IMR-90 (cell line): ENCODE results near the gene KLF11. TPM values are rescaled to one million over a fixed set of nuclear protein-coding genes. Genes with fewer than 3 reads are reported as not detected.

ENCODE experiments used
- ATAC-seq: fragments of 200-7000 bp; cut with Tn5 transposase; 2 replicates; pipeline ENCODE4 v1.9.1; 2020; ENCODE audit warnings: low read depth, mild to moderate bottlenecking, moderate library complexity
- BruUV-seq: library from RNA; stranded (reverse); fragments of 400-500 nt; replicated peaks from 2 replicates; lab custom pipeline; 2021; lab: Mats Ljungman, UMichigan
- CTCF ChIA-PET: fragments of 300-600 bp; formaldehyde crosslinking; extraction: SDS; loops from one replicate; lab custom pipeline; 2021; ENCODE audit warnings: antibody characterized with exemption; lab: Yijun Ruan, JAX
- POLR2A ChIA-PET: fragments of 300-600 bp; sonication (Branson Sonifier 250); formaldehyde crosslinking; loops from one replicate; lab custom pipeline; 2022; ENCODE audit warnings: antibody characterized with exemption; ENCODE audit not compliant: unreplicated experiment; lab: Charles Lee
- DNase-seq: peaks from one replicate; pipeline ENCODE4 v3.0.0; 2013
- H2AFZ ChIP-seq: replicated peaks from 2 replicates; pipeline ENCODE3; 2013; ENCODE audit warnings: low read length, mild to moderate bottlenecking; ENCODE audit not compliant: poor library complexity
- H2AK5ac ChIP-seq: 2 replicates; pipeline ENCODE4 v1.6.1; 2013; ENCODE audit warnings: low read depth, low read length, inconsistent platforms
- H2AK9ac ChIP-seq: replicated peaks from 2 replicates; pipeline ENCODE3; 2013; ENCODE audit warnings: mild to moderate bottlenecking, low read depth, low read length, moderate library complexity; ENCODE audit not compliant: poor library complexity
- H2BK120ac ChIP-seq: 2 replicates; pipeline ENCODE4 v1.6.1; 2013; ENCODE audit warnings: low read depth, low read length, inconsistent platforms
- H2BK15ac ChIP-seq: 3 replicates; pipeline ENCODE4 v1.6.1; 2013; ENCODE audit warnings: low read depth, low read length, inconsistent platforms
- H2BK20ac ChIP-seq: 2 replicates; pipeline ENCODE4 v1.6.1; 2013; ENCODE audit warnings: low read depth, mild to moderate bottlenecking, inconsistent platforms, low read length, moderate library complexity
- H2BK5ac ChIP-seq: 2 replicates; pipeline ENCODE4 v1.6.1; 2013; ENCODE audit warnings: mild to moderate bottlenecking, low read depth, low read length, inconsistent platforms; ENCODE audit not compliant: poor library complexity, severe bottlenecking
- H3K14ac ChIP-seq: replicated peaks from 2 replicates; pipeline ENCODE4 v1.6.1; 2013; ENCODE audit warnings: low read depth, low read length, inconsistent platforms
- H3K18ac ChIP-seq: 2 replicates; pipeline ENCODE4 v1.6.1; 2013; ENCODE audit warnings: low read depth, low read length, control low read depth
- H3K23ac ChIP-seq: 2 replicates; pipeline ENCODE4 v1.6.1; 2013; ENCODE audit warnings: low read depth, low read length, inconsistent platforms
- H3K27ac ChIP-seq: 2 replicates; pipeline ENCODE4 v1.5.1; 2013; ENCODE audit warnings: mild to moderate bottlenecking, control low read depth, low read length; ENCODE audit not compliant: insufficient read depth
- H3K27me3 ChIP-seq: 2 replicates; pipeline ENCODE4 v1.6.1; 2013; ENCODE audit warnings: low read length; ENCODE audit not compliant: control insufficient read depth, insufficient read depth
- H3K36me3 ChIP-seq: 2 replicates; pipeline ENCODE4 v1.6.1; 2013; ENCODE audit warnings: low read length, mixed read lengths; ENCODE audit not compliant: control insufficient read depth, insufficient read depth
- H3K4ac ChIP-seq: 2 replicates; pipeline ENCODE4 v1.6.1; 2013; ENCODE audit warnings: low read depth, low read length, inconsistent platforms
- H3K4me1 ChIP-seq: 2 replicates; pipeline ENCODE4 v1.6.1; 2013; ENCODE audit warnings: low read length, mixed read lengths; ENCODE audit not compliant: control insufficient read depth, insufficient read depth
- H3K4me2 ChIP-seq: 2 replicates; pipeline ENCODE4 v1.6.1; 2013; ENCODE audit warnings: low read depth, mild to moderate bottlenecking, control low read depth, low read length, moderate library complexity
- H3K4me3 ChIP-seq: 2 replicates; pipeline ENCODE4 v1.5.1; 2013; ENCODE audit warnings: low read depth, mild to moderate bottlenecking, control low read depth, low read length, moderate library complexity; ENCODE audit not compliant: insufficient read depth
- H3K56ac ChIP-seq: 2 replicates; pipeline ENCODE4 v1.6.1; 2013; ENCODE audit warnings: low read length, inconsistent platforms; ENCODE audit not compliant: insufficient read depth; ENCODE audit errors: extremely low read depth
- H3K79me1 ChIP-seq, 2 experiments: 2 replicates each; pipeline ENCODE4 v1.6.1; 2013; ENCODE audit warnings: low read length in 2 of 2, inconsistent platforms in 1 of 2, low read depth in 1 of 2
- H3K9ac ChIP-seq: 2 replicates; pipeline ENCODE4 v1.6.1; 2013; ENCODE audit warnings: low read depth, low read length, control low read depth
- H3K9me1 ChIP-seq: 2 replicates; pipeline ENCODE4 v1.6.1; 2013; ENCODE audit warnings: low read length, inconsistent platforms; ENCODE audit not compliant: insufficient read depth
- H3K9me3 ChIP-seq: 2 replicates; pipeline ENCODE4 v1.6.1; 2013; ENCODE audit warnings: low read length; ENCODE audit not compliant: control insufficient read depth, insufficient read depth
- H4K20me1 ChIP-seq: 2 replicates; pipeline ENCODE4 v1.6.1; 2013; ENCODE audit warnings: low read length, inconsistent platforms; ENCODE audit not compliant: insufficient read depth
- H4K5ac ChIP-seq: 2 replicates; pipeline ENCODE4 v1.6.1; 2013; ENCODE audit warnings: mild to moderate bottlenecking, low read depth, low read length, control low read depth
- H4K8ac ChIP-seq, 2 experiments: 2 replicates each; pipeline ENCODE4 v1.6.1; 2013; ENCODE audit warnings: low read depth in 2 of 2, low read length in 2 of 2, control low read depth in 1 of 2, inconsistent platforms in 1 of 2
- H4K91ac ChIP-seq: 2 replicates; pipeline ENCODE4 v1.6.1; 2013; ENCODE audit warnings: low read depth, low read length, inconsistent platforms; ENCODE audit not compliant: insufficient read depth
- BHLHE40 ChIP-seq: fragments of 150-350 bp; IDR thresholded peaks from 2 replicates; pipeline ENCODE4 v1.6.1; 2016; ENCODE audit warnings: mild to moderate bottlenecking, low read depth, low read length
- CEBPB ChIP-seq: IDR thresholded peaks from 2 replicates; pipeline ENCODE4 v1.6.1; 2012; ENCODE audit warnings: low read depth, low read length, improper control_type of control experiment
- CHD1 ChIP-seq: IDR thresholded peaks from 2 replicates; pipeline ENCODE4 v1.6.1; 2012; ENCODE audit warnings: low read depth, low read length, improper control_type of control experiment
- FOS ChIP-seq: fragments of 150-350 bp; IDR thresholded peaks from 2 replicates; pipeline ENCODE4 v1.6.1; 2016; ENCODE audit warnings: low read depth, low read length
- MAFK ChIP-seq: IDR thresholded peaks from 2 replicates; pipeline ENCODE4 v1.6.1; 2012; ENCODE audit warnings: low read depth, low read length, improper control_type of control experiment
- MAZ ChIP-seq: IDR thresholded peaks from 2 replicates; pipeline ENCODE4 v1.6.1; 2012; ENCODE audit warnings: low read depth, mild to moderate bottlenecking, low read length, improper control_type of control experiment, moderate library complexity, borderline replicate concordance
- MXI1 ChIP-seq: IDR thresholded peaks from 2 replicates; pipeline ENCODE4 v1.6.1; 2012; ENCODE audit warnings: low read depth, mild to moderate bottlenecking, low read length, moderate library complexity, borderline replicate concordance
- NFE2L2 ChIP-seq: fragments of 150-350 bp; IDR thresholded peaks from 2 replicates; pipeline ENCODE4 v1.6.1; 2016; ENCODE audit warnings: low read depth, mild to moderate bottlenecking, low read length
- POLR2A ChIP-seq: IDR thresholded peaks from 2 replicates; pipeline ENCODE4 v1.6.1; 2012; ENCODE audit warnings: mild to moderate bottlenecking, low read depth, low read length
- RAD21 ChIP-seq: IDR thresholded peaks from 2 replicates; pipeline ENCODE4 v1.6.1; 2012; ENCODE audit warnings: low read length, improper control_type of control experiment
- RCOR1 ChIP-seq: IDR thresholded peaks from 2 replicates; pipeline ENCODE4 v1.6.1; 2012; ENCODE audit warnings: mild to moderate bottlenecking, low read length, improper control_type of control experiment; ENCODE audit not compliant: insufficient replicate concordance
- RFX5 ChIP-seq: IDR thresholded peaks from 2 replicates; pipeline ENCODE4 v1.8.0; 2012; ENCODE audit warnings: low read depth, mild to moderate bottlenecking, low read length, moderate library complexity
- SMC3 ChIP-seq: fragments of 150-350 bp; IDR thresholded peaks from 2 replicates; pipeline ENCODE4 v1.6.1; 2016; ENCODE audit warnings: low read depth, mild to moderate bottlenecking, antibody characterized with exemption, low read length, moderate library complexity
- WGBS, 2 experiments: methylation state at CpG; one replicate each; pipeline versions ENCODE4 v1.1.5 to v1.1.7; 2013; ENCODE audit warnings: missing lambda C conversion rate in 2 of 2; ENCODE audit not compliant: insufficient read length in 1 of 2; ENCODE audit errors: extremely low coverage in 2 of 2; 5-methylcytosine and 5-hydroxymethylcytosine counted together
- dilution Hi-C: fragments of 300-500 bp; cut with HindIII; formaldehyde crosslinking; loops from one replicate; pipeline ENCODE4 v1.14.3; 2018; ENCODE audit warnings: low sequenced_read_pairs; ENCODE audit not compliant: unreplicated experiment
- in situ Hi-C: fragments of 300-500 bp; cut with MboI; formaldehyde crosslinking; loops from 3 replicates; pipeline ENCODE4 v1.14.3; 2019; ENCODE audit warnings: low sequenced_read_pairs, inconsistent platforms, mixed read lengths
- intact Hi-C: fragments of 100-400 bp; cut with micrococcal nuclease; formaldehyde crosslinking; loops from 2 replicates; pipeline ENCODE4 v1.10.0; 2022
- polyA plus RNA-seq, 3 experiments: library from polyadenylated mRNA; depleted of rRNA; stranded (reverse); fragments of >200 nt; gene quantifications; 2 replicates each; pipeline ENCODE4 v1.2.3, GENCODE V29; 2012; ENCODE audit warnings: low replicate concordance in 1 of 3
- total RNA-seq: library from RNA; depleted of rRNA; stranded (reverse); fragments of >200 nt; gene quantifications from 2 replicates; pipeline ENCODE4 v1.2.3, GENCODE V29; 2012
- TF ChIP-seq, protein P1 (sequence below): conservative IDR thresholded peaks from 2 replicates; pipeline ENCODE4 v1.5.1; 2012; ENCODE audit warnings: mild to moderate bottlenecking, low read depth, low read length, improper control_type of control experiment
- TF ChIP-seq, protein P2 (sequence below): fragments of 150-350 bp; IDR thresholded peaks from 2 replicates; pipeline ENCODE4 v1.6.1; 2017; ENCODE audit warnings: mild to moderate bottlenecking, antibody characterized with exemption, low read length, low read depth
- TF ChIP-seq, protein P3 (sequence below): fragments of 150-350 bp; IDR thresholded peaks from 2 replicates; pipeline ENCODE4 v1.6.1; 2016; ENCODE audit warnings: low read depth, mild to moderate bottlenecking, low read length, moderate library complexity, borderline replicate concordance

KLF11 gene
- total and polyA plus RNA-seq, 2 of the 4 experiments (the other 2 are of a cell fraction) = 2.0 to 2.4 TPM

DNA sequence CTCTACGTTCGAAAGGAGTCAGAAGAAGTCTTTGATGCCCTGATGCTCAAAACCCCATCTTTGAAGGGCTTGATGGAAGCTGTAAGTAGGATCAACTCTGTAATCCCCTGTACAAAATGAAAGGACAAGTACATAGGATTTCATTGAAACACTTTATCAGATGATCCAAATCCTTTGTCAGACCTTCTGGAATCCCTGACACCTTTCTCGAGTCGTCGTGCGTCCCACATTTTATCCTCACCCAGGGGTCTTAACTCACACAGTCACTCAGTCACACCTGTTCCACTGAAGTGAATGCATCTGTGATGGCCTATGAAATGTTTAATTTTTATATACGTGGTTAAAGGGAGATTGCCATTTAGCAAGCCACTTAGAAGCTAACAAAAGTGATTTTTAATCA is 47.0 kb upstream of the KLF11 start:
- H4K5ac ChIP-seq = no peak overlapping the region
- no peak overlapping the region for H3K18ac ChIP-seq
- H3K9me1 ChIP-seq = no peaks in the 10 kb centered on the region
- H2BK5ac ChIP-seq = no peak overlapping the region
- DNase-seq (no peak), ATAC-seq (no peak)
- no peak overlapping the region for H4K91ac ChIP-seq
- no peak overlapping the region for H3K14ac ChIP-seq
- ChIA-PET POLR2A (no interaction called here), CTCF (interaction anchor here (0.6 to 1.7 kb wide), 4 partner anchors 13 to 183 kb away, joined by 3 to 8 read pairs (median 6); no protein-coding TSS in a partner anchor)
- H2BK15ac ChIP-seq = no peak overlapping the region
- H4K20me1 ChIP-seq = no peaks in the 10 kb centered on the region
- no peaks in the 10 kb centered on the region for H3K79me1 ChIP-seq
- dilution Hi-C loops (no loop called here), in situ Hi-C loops (no loop called here), intact Hi-C loops (no loop called here)
- no peaks in the 10 kb centered on the region for H3K36me3 ChIP-seq
- H3K23ac ChIP-seq = no peak overlapping the region
- H3K4me3 ChIP-seq = no peak overlapping the region
- no peak overlapping the region for H2BK120ac ChIP-seq
- WGBS, 2 experiments = no CpG with 5 or more reads among the region's 7 CpGs
- no peak overlapping the region for H2AFZ ChIP-seq
- BruUV-seq = no TSS peak
- H3K4me2 ChIP-seq = no peak overlapping the region
- no peak overlapping the region for H2AK5ac ChIP-seq
- no peak overlapping the region for H3K4ac ChIP-seq
- no peak overlapping the region for H3K27ac ChIP-seq
- H3K27me3 ChIP-seq = no peaks in the 10 kb centered on the region
- TF ChIP-seq RFX5 (no peak), MAZ (no peak), FOS (no peak), NFE2L2 (no peak), CEBPB (no peak), RAD21 (no peak), SMC3 (no peak), MAFK (no peak), CHD1 (no peak), RCOR1 (no peak), MXI1 (no peak), POLR2A (no peak), BHLHE40 (no peak)
- TF ChIP-seq, protein P1, sequence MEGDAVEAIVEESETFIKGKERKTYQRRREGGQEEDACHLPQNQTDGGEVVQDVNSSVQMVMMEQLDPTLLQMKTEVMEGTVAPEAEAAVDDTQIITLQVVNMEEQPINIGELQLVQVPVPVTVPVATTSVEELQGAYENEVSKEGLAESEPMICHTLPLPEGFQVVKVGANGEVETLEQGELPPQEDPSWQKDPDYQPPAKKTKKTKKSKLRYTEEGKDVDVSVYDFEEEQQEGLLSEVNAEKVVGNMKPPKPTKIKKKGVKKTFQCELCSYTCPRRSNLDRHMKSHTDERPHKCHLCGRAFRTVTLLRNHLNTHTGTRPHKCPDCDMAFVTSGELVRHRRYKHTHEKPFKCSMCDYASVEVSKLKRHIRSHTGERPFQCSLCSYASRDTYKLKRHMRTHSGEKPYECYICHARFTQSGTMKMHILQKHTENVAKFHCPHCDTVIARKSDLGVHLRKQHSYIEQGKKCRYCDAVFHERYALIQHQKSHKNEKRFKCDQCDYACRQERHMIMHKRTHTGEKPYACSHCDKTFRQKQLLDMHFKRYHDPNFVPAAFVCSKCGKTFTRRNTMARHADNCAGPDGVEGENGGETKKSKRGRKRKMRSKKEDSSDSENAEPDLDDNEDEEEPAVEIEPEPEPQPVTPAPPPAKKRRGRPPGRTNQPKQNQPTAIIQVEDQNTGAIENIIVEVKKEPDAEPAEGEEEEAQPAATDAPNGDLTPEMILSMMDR = no peak
- TF ChIP-seq, protein P2, sequence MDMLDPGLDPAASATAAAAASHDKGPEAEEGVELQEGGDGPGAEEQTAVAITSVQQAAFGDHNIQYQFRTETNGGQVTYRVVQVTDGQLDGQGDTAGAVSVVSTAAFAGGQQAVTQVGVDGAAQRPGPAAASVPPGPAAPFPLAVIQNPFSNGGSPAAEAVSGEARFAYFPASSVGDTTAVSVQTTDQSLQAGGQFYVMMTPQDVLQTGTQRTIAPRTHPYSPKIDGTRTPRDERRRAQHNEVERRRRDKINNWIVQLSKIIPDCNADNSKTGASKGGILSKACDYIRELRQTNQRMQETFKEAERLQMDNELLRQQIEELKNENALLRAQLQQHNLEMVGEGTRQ = no peak
- TF ChIP-seq, protein P3, sequence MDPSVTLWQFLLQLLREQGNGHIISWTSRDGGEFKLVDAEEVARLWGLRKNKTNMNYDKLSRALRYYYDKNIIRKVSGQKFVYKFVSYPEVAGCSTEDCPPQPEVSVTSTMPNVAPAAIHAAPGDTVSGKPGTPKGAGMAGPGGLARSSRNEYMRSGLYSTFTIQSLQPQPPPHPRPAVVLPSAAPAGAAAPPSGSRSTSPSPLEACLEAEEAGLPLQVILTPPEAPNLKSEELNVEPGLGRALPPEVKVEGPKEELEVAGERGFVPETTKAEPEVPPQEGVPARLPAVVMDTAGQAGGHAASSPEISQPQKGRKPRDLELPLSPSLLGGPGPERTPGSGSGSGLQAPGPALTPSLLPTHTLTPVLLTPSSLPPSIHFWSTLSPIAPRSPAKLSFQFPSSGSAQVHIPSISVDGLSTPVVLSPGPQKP = no peak
- H4K8ac ChIP-seq = no peak overlapping the region
- H2AK9ac ChIP-seq = no peak overlapping the region
- H2BK20ac ChIP-seq = no peak overlapping the region
- no peaks in the 10 kb centered on the region for H3K9me3 ChIP-seq
- no peak overlapping the region for H3K9ac ChIP-seq
- no peaks in the 10 kb centered on the region; the same call in 1 of the 2 replicates for H3K4me1 ChIP-seq
- H3K56ac ChIP-seq = no peak overlapping the region
